CD4-positive, alpha-beta T cell (primary cell): ENCODE data around the gene CCDC9B. TPM values are rescaled to one million over a fixed set of nuclear protein-coding genes. Genes with fewer than 3 reads are reported as not detected.

Experiments
- ATAC-seq: fragments of 200-7000 bp; cut with Tn5 transposase; one replicate; pipeline ENCODE4 v1.10.0; 2022; ENCODE audit warnings: mild to moderate bottlenecking; ENCODE audit not compliant: poor library complexity
- CTCF ChIA-PET: fragments of 350-600 bp; sonication (Branson Sonifier 250); formaldehyde crosslinking; loops from one replicate; lab custom pipeline; 2021; ENCODE audit warnings: antibody characterized with exemption, inconsistent platforms; lab: Charles Lee
- POLR2A ChIA-PET: fragments of 350-600 bp; sonication (Branson Sonifier 250); formaldehyde crosslinking; loops from one replicate; lab custom pipeline; 2021; ENCODE audit warnings: antibody characterized with exemption, inconsistent platforms; lab: Charles Lee
- DNase-seq, 14 experiments: peaks; one replicate each; pipeline ENCODE4 v3.0.0-alpha.2; 2013 to 2020; ENCODE audit warnings: mixed read lengths in 2 of 14
- H3K27ac ChIP-seq, 2 donors: one replicate each; pipeline versions ENCODE4 v1.5.1 to v1.7.0; 2013; ENCODE audit warnings: low read length in 2 of 2, low read depth in 1 of 2, mild to moderate bottlenecking in 1 of 2
- H3K27me3 ChIP-seq, 2 experiments: 1 replicate in 1 of 2; 2 replicates in 1 of 2; pipeline versions ENCODE4 v1.6.1 to v1.7.0; 2013; ENCODE audit warnings: low read length in 2 of 2, control low read depth in 1 of 2, mild to moderate bottlenecking in 1 of 2, moderate library complexity in 1 of 2; ENCODE audit not compliant: insufficient read depth in 2 of 2, control insufficient read depth in 1 of 2
- H3K36me3 ChIP-seq: one replicate; pipeline ENCODE4 v1.6.1; 2013; ENCODE audit warnings: low read length, control low read depth; ENCODE audit not compliant: insufficient read depth
- H3K4me1 ChIP-seq: one replicate; pipeline ENCODE4 v1.6.1; 2013; ENCODE audit warnings: low read length, control low read depth; ENCODE audit not compliant: insufficient read depth
- H3K4me3 ChIP-seq: one replicate; pipeline ENCODE4 v1.5.1; 2013; ENCODE audit warnings: mild to moderate bottlenecking, low read length, moderate library complexity
- H3K9me3 ChIP-seq, 2 experiments: 1 replicate in 1 of 2; 2 replicates in 1 of 2; pipeline versions ENCODE4 v1.6.1 to v1.7.0; 2013; ENCODE audit warnings: low read length in 2 of 2, mild to moderate bottlenecking in 2 of 2, control low read depth in 1 of 2, moderate library complexity in 1 of 2; ENCODE audit not compliant: control insufficient read depth in 1 of 2, insufficient read depth in 1 of 2
- H3K27ac Mint-ChIP-seq: one replicate; pipeline ENCODE4 v1.8.0; 2020; ENCODE audit warnings: mixed read lengths
- H3K27me3 Mint-ChIP-seq: one replicate; pipeline ENCODE4 v1.8.0; 2021; ENCODE audit warnings: mixed read lengths
- H3K36me3 Mint-ChIP-seq: one replicate; pipeline ENCODE4 v1.8.0; 2021; ENCODE audit warnings: low read depth, mixed read lengths
- H3K4me1 Mint-ChIP-seq: one replicate; pipeline ENCODE4 v1.8.0; 2021; ENCODE audit warnings: low read depth, mixed read lengths
- H3K4me3 Mint-ChIP-seq: one replicate; pipeline ENCODE4 v1.8.0; 2020; ENCODE audit warnings: mild to moderate bottlenecking, mixed read lengths
- H3K9me3 Mint-ChIP-seq: one replicate; pipeline ENCODE4 v1.8.0; 2020; ENCODE audit warnings: mixed read lengths
- intact Hi-C, 2 experiments: fragments of 100-400 bp; cut with DNase I in 1 of 2; cut with micrococcal nuclease in 1 of 2; formaldehyde crosslinking; loops; one replicate each; pipeline versions ENCODE4 v1.15.1 to v1.9.0; 2023 to 2025; cut with DNase I, micrococcal nuclease
- total RNA-seq, 174 experiments: library from RNA in 2 of 174; stranded (reverse) in 2 of 174; gene quantifications; one replicate each; pipeline ENCODE4 v1.2.3 and lab custom pipeline; 2021 to 2026
- TF ChIP-seq, protein P1 (sequence below): fragments of 200-600 bp; IDR thresholded peaks from one replicate; pipeline ENCODE4 v1.8.0; 2022; ENCODE audit warnings: antibody characterized with exemption, mild to moderate bottlenecking

The CCDC9B gene
- total RNA-seq, 2 experiments from 2014 or later = 1.0 to 1.5 TPM

- Histone ChIP-seq H3K4me3 (no peak overlapping the region), H3K4me1 (peaks cover 12% of the 10 kb centered on the region), H3K27ac (no peak overlapping the region), H3K27me3 (peaks cover 0 to 4% of the 10 kb centered on the region in 2 experiments), H3K9me3 (no peaks in the 10 kb centered on the region), H3K36me3 (peaks cover 48% of the 10 kb centered on the region)
- ChIA-PET CTCF (interaction anchor here (2.1 kb wide), 1 partner anchor 8 kb away, joined by 7 read pairs; no protein-coding TSS in a partner anchor), POLR2A (no interaction called here)
- TF ChIP-seq, protein P1, sequence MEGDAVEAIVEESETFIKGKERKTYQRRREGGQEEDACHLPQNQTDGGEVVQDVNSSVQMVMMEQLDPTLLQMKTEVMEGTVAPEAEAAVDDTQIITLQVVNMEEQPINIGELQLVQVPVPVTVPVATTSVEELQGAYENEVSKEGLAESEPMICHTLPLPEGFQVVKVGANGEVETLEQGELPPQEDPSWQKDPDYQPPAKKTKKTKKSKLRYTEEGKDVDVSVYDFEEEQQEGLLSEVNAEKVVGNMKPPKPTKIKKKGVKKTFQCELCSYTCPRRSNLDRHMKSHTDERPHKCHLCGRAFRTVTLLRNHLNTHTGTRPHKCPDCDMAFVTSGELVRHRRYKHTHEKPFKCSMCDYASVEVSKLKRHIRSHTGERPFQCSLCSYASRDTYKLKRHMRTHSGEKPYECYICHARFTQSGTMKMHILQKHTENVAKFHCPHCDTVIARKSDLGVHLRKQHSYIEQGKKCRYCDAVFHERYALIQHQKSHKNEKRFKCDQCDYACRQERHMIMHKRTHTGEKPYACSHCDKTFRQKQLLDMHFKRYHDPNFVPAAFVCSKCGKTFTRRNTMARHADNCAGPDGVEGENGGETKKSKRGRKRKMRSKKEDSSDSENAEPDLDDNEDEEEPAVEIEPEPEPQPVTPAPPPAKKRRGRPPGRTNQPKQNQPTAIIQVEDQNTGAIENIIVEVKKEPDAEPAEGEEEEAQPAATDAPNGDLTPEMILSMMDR = no peak
- no peak overlapping the region for H3K4me3 Mint-ChIP-seq
- H3K27ac Mint-ChIP-seq = no peak overlapping the region
- intact Hi-C loops = no loop called here
- H3K9me3 Mint-ChIP-seq = no peaks in the 10 kb centered on the region
- peaks cover 30% of the 10 kb centered on the region for H3K36me3 Mint-ChIP-seq
- no peaks in the 10 kb centered on the region for H3K4me1 Mint-ChIP-seq
- DNase-seq (no peak), ATAC-seq (no peak)
- H3K27me3 Mint-ChIP-seq = no peaks in the 10 kb centered on the region
These were observed 53.2 kb downstream of the CCDC9B start for GRCh38 chr15:40287505-40287904.

GRCh38 chr15:40286794-40287193 is 53.9 kb downstream of the CCDC9B start:
- TF ChIP-seq, protein P1 = no peak
- ChIA-PET POLR2A (no interaction called here), CTCF (no interaction called here)
- H3K27me3 ChIP-seq = peaks cover 0 to 4% of the 10 kb centered on the region in 2 experiments
- intact Hi-C loops = no loop called here
- Mint-ChIP-seq H3K27me3 (no peaks in the 10 kb centered on the region), H3K36me3 (peaks cover 30% of the 10 kb centered on the region), H3K4me3 (no peak overlapping the region), H3K27ac (no peak overlapping the region), H3K9me3 (no peaks in the 10 kb centered on the region), H3K4me1 (no peaks in the 10 kb centered on the region)
- peaks cover 42% of the 10 kb centered on the region for H3K36me3 ChIP-seq
- DNase-seq (no peak), ATAC-seq (no peak)
- H3K9me3 ChIP-seq = no peaks in the 10 kb centered on the region
- H3K4me3 ChIP-seq = no peak overlapping the region
- H3K27ac ChIP-seq = no peak overlapping the region
- H3K4me1 ChIP-seq = peaks cover 13% of the 10 kb centered on the region

DNA sequence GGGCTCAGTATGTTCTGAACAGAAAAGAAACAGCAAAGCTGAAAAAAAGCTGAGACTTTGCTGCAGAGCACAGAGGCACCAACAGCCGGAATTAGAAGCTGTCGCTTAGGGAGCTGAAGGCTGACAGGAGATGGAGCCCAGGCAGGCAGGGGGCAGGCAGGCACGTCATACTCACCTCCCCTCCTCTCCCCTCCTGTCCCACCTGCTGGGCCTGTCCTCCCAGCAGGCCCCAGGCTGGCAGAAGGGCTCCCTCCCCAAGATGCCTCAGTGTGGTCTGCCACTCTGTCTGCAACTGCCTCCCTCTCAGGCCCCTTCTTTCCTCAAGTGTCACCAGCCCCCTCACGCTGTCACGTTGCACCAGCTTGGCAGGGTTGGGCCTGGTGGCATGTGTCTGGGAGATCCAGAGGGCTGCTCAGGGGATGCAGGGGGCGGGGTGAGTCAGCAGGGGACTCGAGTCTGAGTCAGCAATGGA is 54.6 kb downstream of the CCDC9B start:
- POLR2A ChIA-PET = interaction anchor here (1.2 kb wide), 1 partner anchor 22 kb away, joined by 5 read pairs; the partner anchor contains the start of gene PLCB2
- no peak overlapping the region for H3K27ac Mint-ChIP-seq

More for the DNA sequence above, 54.6 kb downstream of the CCDC9B start:
- Histone ChIP-seq H3K27me3 (peaks cover 5 to 10% of the 10 kb centered on the region in 2 experiments), H3K4me1 (peaks cover 17% of the 10 kb centered on the region), H3K36me3 (peaks cover 37% of the 10 kb centered on the region), H3K27ac (no peak overlapping the region), H3K9me3 (peaks cover 0 to 6% of the 10 kb centered on the region in 2 experiments), H3K4me3 (no peak overlapping the region)
- H3K36me3 Mint-ChIP-seq = peaks cover 30% of the 10 kb centered on the region
- H3K4me3 Mint-ChIP-seq = no peak overlapping the region
- CTCF ChIA-PET = interaction anchor here (1.3 kb wide), 1 partner anchor 136 kb away, joined by 4 read pairs; no protein-coding TSS in a partner anchor
- peaks cover 2% of the 10 kb centered on the region for H3K27me3 Mint-ChIP-seq
- no peaks in the 10 kb centered on the region for H3K4me1 Mint-ChIP-seq
- no peaks in the 10 kb centered on the region for H3K9me3 Mint-ChIP-seq
- intact Hi-C loops = no loop called here
- DNase-seq = no peak
- ATAC-seq = no peak
- TF ChIP-seq, protein P1 = no peak
